ENCODE measurements around the gene AP3B2.

- TF ChIP-seq SNAI2 (CRISPR knock-in tag; IDR thresholded peaks at IDR 0.05) (no peak), ZNF565 (CRISPR knock-in tag; conservative IDR thresholded peaks at IDR 0.05; ENCODE audit: low read depth) (no peak), CREB5 (CRISPR knock-in tag; IDR thresholded peaks at IDR 0.05; ENCODE audit: low read depth) (no peak), ZFP30 (CRISPR knock-in tag; IDR thresholded peaks at IDR 0.05) (no peak), TSHZ2 (CRISPR knock-in tag; IDR thresholded peaks at IDR 0.05) (no peak), PATZ1 (CRISPR knock-in tag; IDR thresholded peaks at IDR 0.05; ENCODE audit: borderline replicate concordance) (no peak), BACH2 (CRISPR knock-in tag; IDR thresholded peaks at IDR 0.05; ENCODE audit: borderline replicate concordance) (no peak), RARB (CRISPR knock-in tag; IDR thresholded peaks at IDR 0.05) (no peak), PPARA (CRISPR knock-in tag; IDR thresholded peaks at IDR 0.05; ENCODE audit: borderline replicate concordance) (no peak), ZFP3 (CRISPR knock-in tag; IDR thresholded peaks at IDR 0.05) (no peak), ISL1 (CRISPR knock-in tag; IDR thresholded peaks at IDR 0.05) (no peak), ARNTL (CRISPR knock-in tag; IDR thresholded peaks at IDR 0.05; ENCODE audit: borderline replicate concordance, low read depth) (no peak)
Observed at GRCh38 chr15:82698711-82699345, 10.8 kb downstream of the AP3B2 start.

Measured in SK-N-SH treated with all-trans-retinoic acid at 6 μM for 48 hours (cell line).